PFSK-1 (cell line): ENCODE measurements around the gene ZYX.

Source experiments
- FOXP2 ChIP-seq: optimal IDR thresholded peaks from 2 replicates; pipeline ENCODE3; 2011; ENCODE audit warnings: borderline replicate concordance, control low read depth, inconsistent platforms; ENCODE audit not compliant: insufficient read depth; ENCODE audit errors: extremely low read length, extremely low read depth
- POLR2AphosphoS5 ChIP-seq: IDR thresholded peaks from 2 replicates; pipeline ENCODE4 v1.6.1; 2012; ENCODE audit warnings: low read depth, mild to moderate bottlenecking, control low read depth, low read length, moderate library complexity
- REST ChIP-seq, 2 experiments: IDR thresholded peaks; 2 replicates each; pipeline versions ENCODE4 v1.6.1 to v1.8.0; 2011 to 2012; ENCODE audit warnings: low read depth in 2 of 2, low read length in 2 of 2, control low read depth in 1 of 2, inconsistent platforms in 1 of 2, mild to moderate bottlenecking in 1 of 2, moderate library complexity in 1 of 2; ENCODE audit not compliant: insufficient read depth in 1 of 2
- SIN3A ChIP-seq: IDR thresholded peaks from 2 replicates; pipeline ENCODE4 v1.6.1; 2012; ENCODE audit warnings: mild to moderate bottlenecking, low read length, moderate library complexity, borderline replicate concordance; ENCODE audit not compliant: insufficient read depth
- TAF1 ChIP-seq: IDR thresholded peaks from 2 replicates; pipeline ENCODE4 v1.6.1; 2012; ENCODE audit warnings: low read length, control low read depth, borderline replicate concordance; ENCODE audit not compliant: insufficient read depth

The ZYX gene

GRCh38 chr7:143431109-143431508, 50.0 kb downstream of the ZYX start:
- no peak for TF ChIP-seq FOXP2
- TF ChIP-seq SIN3A, result no peak
- no peak for TF ChIP-seq REST (IDR thresholded peaks at IDR 0.05; ENCODE audit: insufficient read depth in 1 of 2, low read depth in 2 of 2, low read length in 2 of 2)
- TF ChIP-seq TAF1, result no peak
- TF ChIP-seq POLR2AphosphoS5, result no peak

- TF ChIP-seq TAF1 (no peak), POLR2AphosphoS5 (no peak), REST (IDR thresholded peaks at IDR 0.05; ENCODE audit: insufficient read depth in 1 of 2, low read depth in 2 of 2, low read length in 2 of 2) (no peak), SIN3A (no peak), FOXP2 (no peak)
Observed at GRCh38 chr7:143433759-143434158, 52.6 kb downstream of the ZYX start.

GRCh38 chr7:143434660-143435059, 53.5 kb downstream of the ZYX start:
- no peak for TF ChIP-seq POLR2AphosphoS5

GRCh38 chr7:143435266-143435665, 54.1 kb downstream of the ZYX start:
- TF ChIP-seq TAF1 (no peak), POLR2AphosphoS5 (no peak), REST (IDR thresholded peaks at IDR 0.05; ENCODE audit: insufficient read depth in 1 of 2, low read depth in 2 of 2, low read length in 2 of 2) (no peak), SIN3A (no peak), FOXP2 (no peak)

DNA sequence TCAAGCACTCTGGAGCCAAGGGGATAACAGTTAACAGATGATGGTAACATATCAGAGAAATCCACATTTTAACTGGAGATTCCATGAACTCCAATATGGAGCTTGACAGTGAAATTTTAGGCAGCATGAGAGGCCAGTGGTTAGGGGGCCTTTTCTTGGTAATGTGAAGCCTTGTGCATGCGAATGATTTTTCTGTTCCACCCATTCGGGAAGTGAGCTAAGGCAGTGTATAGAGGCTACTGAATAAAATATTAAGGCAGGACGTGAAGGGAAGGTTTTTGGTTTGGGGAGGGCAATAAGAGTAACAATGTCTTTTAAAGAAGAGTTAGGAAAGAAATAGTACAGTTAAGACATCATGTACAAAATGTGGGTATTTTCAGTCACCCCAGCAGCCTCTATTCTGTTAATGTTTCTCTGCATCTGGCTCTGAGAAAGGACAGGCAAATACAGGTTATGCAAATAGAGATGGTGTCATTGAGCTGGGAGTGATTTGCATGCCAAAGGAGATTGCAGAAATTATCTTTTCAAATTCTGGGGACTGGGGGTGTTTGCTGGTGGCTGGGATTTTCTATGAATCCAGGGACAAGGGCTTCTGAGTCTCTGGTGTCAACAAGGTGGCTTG, 55.3 kb downstream of the ZYX start:
- TF ChIP-seq POLR2AphosphoS5 (no peak), FOXP2 (no peak), TAF1 (no peak), SIN3A (no peak), REST (IDR thresholded peaks at IDR 0.05; ENCODE audit: insufficient read depth in 1 of 2, low read depth in 2 of 2, low read length in 2 of 2) (no peak)

DNA sequence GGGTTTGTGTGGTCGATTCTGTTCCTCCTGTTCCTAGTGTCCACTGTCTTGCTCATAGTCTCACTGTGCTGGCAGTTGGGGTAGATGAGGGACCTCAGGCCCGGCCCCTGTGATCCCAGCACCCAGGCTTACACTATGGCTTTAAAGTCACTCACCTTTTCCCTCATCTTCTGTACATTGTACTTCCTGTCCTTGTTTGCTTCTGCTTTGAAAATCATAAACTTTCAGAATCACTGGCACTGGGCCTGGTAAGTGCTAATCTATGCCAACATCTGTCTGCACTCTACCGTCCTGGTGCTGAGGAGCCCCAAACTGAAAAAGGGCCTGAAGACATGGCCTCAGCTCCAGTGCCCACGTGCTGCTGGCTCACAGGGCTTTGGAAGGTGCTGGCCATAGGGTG, 56.4 kb downstream of the ZYX start:
- TF ChIP-seq SIN3A, result no peak
- no peak for TF ChIP-seq FOXP2
- TF ChIP-seq POLR2AphosphoS5, result no peak
- no peak for TF ChIP-seq REST (IDR thresholded peaks at IDR 0.05; ENCODE audit: insufficient read depth in 1 of 2, low read depth in 2 of 2, low read length in 2 of 2)
- TF ChIP-seq TAF1, result no peak
